Vagina (tissue), 2 donors: ENCODE data around the gene APCDD1L. TPM values are rescaled to one million over a fixed set of nuclear protein-coding genes. Genes with fewer than 3 reads are reported as not detected.

Source experiments
- DNase-seq, 2 donors: peaks; one replicate each; pipeline ENCODE4 v3.0.0-alpha.2; 2017; ENCODE audit errors: extremely low spot score in 2 of 2
- H3K27ac ChIP-seq: fragments of 200-600 bp; sonication (generic); one replicate; pipeline ENCODE4 v1.5.1; 2019
- H3K27me3 ChIP-seq: fragments of 200-600 bp; sonication (generic); one replicate; pipeline ENCODE4 v1.5.1; 2019
- H3K36me3 ChIP-seq, 2 donors: fragments of 200-600 bp; sonication (generic); one replicate each; pipeline ENCODE4 v1.5.1; 2017 to 2019
- H3K4me1 ChIP-seq: fragments of 200-600 bp; sonication (generic); one replicate; pipeline ENCODE4 v1.5.1; 2019
- H3K4me3 ChIP-seq, 2 donors: fragments of 200-600 bp; sonication (generic); 1 replicate in 1 of 2; 2 replicates in 1 of 2; pipeline ENCODE4 v1.5.1; 2016 to 2019
- H3K9me3 ChIP-seq: fragments of 200-600 bp; sonication (generic); one replicate; pipeline ENCODE4 v1.5.1; 2019
- POLR2A ChIP-seq, 2 donors: fragments of 450-650 bp; IDR thresholded peaks; one replicate each; pipeline ENCODE4 v1.6.1; 2017; ENCODE audit warnings: antibody characterized with exemption in 2 of 2, mild to moderate bottlenecking in 2 of 2, moderate library complexity in 2 of 2
- POLR2AphosphoS5 ChIP-seq, 2 donors: sonication (generic); formaldehyde crosslinking; IDR thresholded peaks; one replicate each; pipeline ENCODE4 v1.9.0; 2017; ENCODE audit warnings: antibody characterized with exemption in 2 of 2, mild to moderate bottlenecking in 2 of 2, low read depth in 1 of 2; ENCODE audit not compliant: insufficient read depth in 1 of 2
- intact Hi-C: fragments of 100-400 bp; cut with DNase I; formaldehyde crosslinking; loops from one replicate; pipeline ENCODE4 v1.15.1; 2023
- total RNA-seq: library from RNA; depleted of rRNA; stranded (reverse); fragments of >200 nt; gene quantifications from one replicate; pipeline ENCODE4 v1.2.3, GENCODE V29; 2016
- TF ChIP-seq, protein P1 (sequence below), 3 experiments: fragments of 450-650 bp in 2 of 3; fragments of 200-600 bp in 1 of 3; sonication (generic) in 1 of 3; IDR thresholded peaks; one replicate each; pipeline ENCODE4 v1.5.1; 2017 to 2019; ENCODE audit warnings: antibody characterized with exemption in 3 of 3, mild to moderate bottlenecking in 2 of 3, moderate library complexity in 2 of 3

The APCDD1L gene
- total RNA-seq, 1 donor from 2014 or later, result 0.98 TPM

DNA sequence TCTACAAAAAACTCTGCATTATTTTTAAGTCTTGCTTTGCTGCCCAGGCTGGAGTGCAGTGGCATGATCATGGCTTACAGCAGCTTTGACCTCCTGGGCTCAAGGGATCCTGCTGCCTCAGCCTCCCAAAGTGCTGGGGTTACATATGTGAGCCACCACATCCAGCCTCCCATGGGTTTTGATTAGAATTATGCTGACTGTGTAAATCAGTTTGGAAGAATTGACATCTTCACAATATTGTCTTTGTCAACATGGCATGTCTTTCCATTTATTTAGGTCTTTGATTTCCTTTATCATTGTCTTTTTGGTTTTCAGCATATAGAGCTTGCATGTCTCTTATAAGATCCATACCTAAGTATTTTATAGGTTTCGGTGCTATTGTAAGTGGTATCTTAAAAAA is 13.2 kb upstream of the APCDD1L start:
- intact Hi-C loops, result no loop called here
- TF ChIP-seq POLR2A (IDR thresholded peaks at IDR 0.05), result no peak
- no peak for TF ChIP-seq POLR2AphosphoS5 (IDR thresholded peaks at IDR 0.05; ENCODE audit: insufficient read depth in 1 of 2, low read depth in 1 of 2)
- TF ChIP-seq, protein P1, sequence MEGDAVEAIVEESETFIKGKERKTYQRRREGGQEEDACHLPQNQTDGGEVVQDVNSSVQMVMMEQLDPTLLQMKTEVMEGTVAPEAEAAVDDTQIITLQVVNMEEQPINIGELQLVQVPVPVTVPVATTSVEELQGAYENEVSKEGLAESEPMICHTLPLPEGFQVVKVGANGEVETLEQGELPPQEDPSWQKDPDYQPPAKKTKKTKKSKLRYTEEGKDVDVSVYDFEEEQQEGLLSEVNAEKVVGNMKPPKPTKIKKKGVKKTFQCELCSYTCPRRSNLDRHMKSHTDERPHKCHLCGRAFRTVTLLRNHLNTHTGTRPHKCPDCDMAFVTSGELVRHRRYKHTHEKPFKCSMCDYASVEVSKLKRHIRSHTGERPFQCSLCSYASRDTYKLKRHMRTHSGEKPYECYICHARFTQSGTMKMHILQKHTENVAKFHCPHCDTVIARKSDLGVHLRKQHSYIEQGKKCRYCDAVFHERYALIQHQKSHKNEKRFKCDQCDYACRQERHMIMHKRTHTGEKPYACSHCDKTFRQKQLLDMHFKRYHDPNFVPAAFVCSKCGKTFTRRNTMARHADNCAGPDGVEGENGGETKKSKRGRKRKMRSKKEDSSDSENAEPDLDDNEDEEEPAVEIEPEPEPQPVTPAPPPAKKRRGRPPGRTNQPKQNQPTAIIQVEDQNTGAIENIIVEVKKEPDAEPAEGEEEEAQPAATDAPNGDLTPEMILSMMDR (IDR thresholded peaks at IDR 0.05), result no peak
- Histone ChIP-seq H3K4me1 (no peaks in the 10 kb centered on the region), H3K27me3 (no peaks in the 10 kb centered on the region), H3K4me3 (no peak overlapping the region), H3K9me3 (peaks cover 23% of the 10 kb centered on the region), H3K27ac (no peak overlapping the region), H3K36me3 (no peaks in the 10 kb centered on the region)
- DNase-seq, result no peak

DNA sequence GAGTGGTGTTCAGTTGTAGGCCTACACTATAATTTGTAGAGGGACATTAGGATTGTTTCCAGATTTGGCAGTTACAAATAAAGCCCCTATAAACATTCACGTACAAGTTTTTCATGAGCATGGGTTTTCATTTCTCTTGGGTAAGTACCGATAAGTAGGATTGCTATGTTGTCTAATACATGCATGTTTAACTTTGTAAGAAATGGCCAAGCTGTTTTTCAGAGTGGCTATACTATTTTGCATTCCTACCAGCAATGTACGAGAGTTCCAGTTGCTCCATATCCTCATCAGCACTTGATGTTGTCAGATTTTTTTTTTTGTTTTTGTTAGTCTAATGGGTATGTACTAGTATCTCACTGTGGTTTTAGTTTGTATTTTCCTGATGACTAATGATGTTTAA is 11.2 kb upstream of the APCDD1L start:
- H3K27ac ChIP-seq, result no peak overlapping the region
- intact Hi-C loops, result no loop called here
- no peaks in the 10 kb centered on the region for H3K4me1 ChIP-seq
- no peaks in the 10 kb centered on the region for H3K36me3 ChIP-seq
- H3K27me3 ChIP-seq, result no peaks in the 10 kb centered on the region
- DNase-seq, result no peak
- TF ChIP-seq, protein P1 (IDR thresholded peaks at IDR 0.05), result no peak
- TF ChIP-seq POLR2AphosphoS5 (IDR thresholded peaks at IDR 0.05; ENCODE audit: insufficient read depth in 1 of 2, low read depth in 1 of 2) (no peak), POLR2A (IDR thresholded peaks at IDR 0.05) (no peak)
- no peak overlapping the region for H3K4me3 ChIP-seq
- peaks cover 11% of the 10 kb centered on the region for H3K9me3 ChIP-seq

DNA sequence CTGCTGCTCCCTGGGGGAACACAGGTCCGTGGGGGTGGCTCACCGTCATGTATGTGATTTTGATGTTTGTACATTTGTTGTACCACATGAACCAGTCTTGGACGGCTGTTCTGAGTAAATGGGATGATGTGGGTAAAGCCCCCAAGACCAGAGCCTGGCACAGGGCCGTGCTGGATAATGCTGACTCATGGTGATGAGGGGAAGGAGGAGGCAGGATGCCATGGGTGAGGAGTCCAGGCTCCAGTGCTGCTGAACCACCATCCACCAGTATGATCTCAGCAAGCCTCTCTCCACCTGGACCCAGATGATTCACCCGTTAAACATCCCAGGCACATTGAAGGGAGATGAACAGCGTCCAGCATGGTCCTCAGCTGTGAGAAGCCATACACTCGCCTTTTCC is 9.6 kb upstream of the APCDD1L start:
- TF ChIP-seq, protein P1 (IDR thresholded peaks at IDR 0.05), result no peak
- no peak overlapping the region for H3K4me3 ChIP-seq
- peaks cover 6% of the 10 kb centered on the region for H3K9me3 ChIP-seq
- no peaks in the 10 kb centered on the region for H3K36me3 ChIP-seq
- intact Hi-C loops, result no loop called here
- H3K27ac ChIP-seq, result no peak overlapping the region
- no peaks in the 10 kb centered on the region for H3K4me1 ChIP-seq
- no peak for DNase-seq
- no peaks in the 10 kb centered on the region for H3K27me3 ChIP-seq

DNA sequence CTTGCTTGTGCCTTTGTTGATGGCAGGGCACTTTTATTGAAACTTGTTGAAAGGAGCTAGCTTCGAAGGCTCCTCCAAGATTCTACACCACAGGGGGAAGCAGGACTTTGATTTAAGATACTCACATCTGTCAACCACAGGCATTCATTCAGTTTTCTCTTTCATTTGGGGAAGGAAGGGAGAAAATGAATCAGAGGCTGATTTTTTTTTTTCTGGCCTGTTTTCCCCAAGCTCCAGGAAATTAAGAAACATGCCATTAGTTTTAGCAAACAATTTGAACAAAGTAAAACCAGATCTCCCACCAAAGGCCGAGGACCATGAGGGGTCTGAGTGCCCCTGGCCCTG is 8.7 kb upstream of the APCDD1L start:
- Histone ChIP-seq H3K9me3 (peaks cover 6% of the 10 kb centered on the region), H3K27ac (no peak overlapping the region), H3K4me1 (no peaks in the 10 kb centered on the region), H3K36me3 (no peaks in the 10 kb centered on the region), H3K4me3 (no peak overlapping the region), H3K27me3 (no peaks in the 10 kb centered on the region)
- intact Hi-C loops, result no loop called here
- TF ChIP-seq, protein P1 (IDR thresholded peaks at IDR 0.05), result no peak
- TF ChIP-seq POLR2AphosphoS5 (IDR thresholded peaks at IDR 0.05; ENCODE audit: insufficient read depth in 1 of 2, low read depth in 1 of 2) (no peak), POLR2A (IDR thresholded peaks at IDR 0.05) (no peak)
- no peak for DNase-seq

DNA sequence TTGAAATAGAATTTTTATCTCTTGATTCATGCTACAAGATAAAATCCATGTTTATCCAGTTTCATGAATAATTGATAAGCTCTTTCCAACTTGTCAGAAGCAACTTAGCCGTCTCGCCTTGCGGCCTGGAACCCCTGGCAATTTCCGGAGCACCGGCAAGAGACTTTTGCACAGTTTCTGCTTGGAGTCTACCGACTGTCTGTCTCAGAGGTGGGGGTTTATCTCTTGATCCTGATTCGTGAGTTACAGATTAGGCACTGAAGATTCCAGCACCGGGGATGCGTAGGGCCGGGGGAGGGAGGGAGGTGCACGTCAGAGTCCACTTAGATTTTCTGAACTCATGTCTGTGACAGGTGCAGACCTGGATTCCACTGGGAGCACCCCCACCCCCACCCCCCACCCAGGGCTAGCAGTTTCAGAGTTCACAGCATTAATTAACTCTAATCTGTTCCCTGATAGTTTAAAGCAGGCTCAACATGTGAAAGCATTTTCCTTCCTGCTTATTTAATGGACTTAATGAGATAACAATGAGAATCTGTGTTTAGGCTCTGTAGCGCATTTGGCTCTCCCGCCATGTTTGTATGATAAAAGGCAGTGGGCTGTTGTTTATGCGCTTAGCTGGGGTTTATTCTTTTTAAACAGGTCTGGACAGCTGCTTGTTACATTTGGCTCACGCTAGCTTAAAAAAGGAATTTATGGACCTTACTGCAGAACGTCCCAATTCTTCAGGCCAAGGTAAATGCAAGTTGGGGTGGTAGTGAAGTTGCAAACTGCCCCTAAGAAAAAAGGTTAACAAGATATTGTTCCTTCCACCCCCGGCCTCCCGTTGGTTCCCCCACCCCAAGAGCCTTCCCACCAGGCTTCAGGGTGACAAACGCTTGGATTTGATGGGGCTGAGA is 8.1 kb upstream of the APCDD1L start:
- DNase-seq, result no peak

More for the DNA sequence above, 8.1 kb upstream of the APCDD1L start:
- H3K4me3 ChIP-seq, result no peak overlapping the region
- peaks cover 6% of the 10 kb centered on the region for H3K9me3 ChIP-seq
- intact Hi-C loops, result no loop called here
- no peaks in the 10 kb centered on the region for H3K27me3 ChIP-seq
- H3K4me1 ChIP-seq, result no peaks in the 10 kb centered on the region
- TF ChIP-seq, protein P1 (IDR thresholded peaks at IDR 0.05), result no peak
- TF ChIP-seq POLR2A (IDR thresholded peaks at IDR 0.05) (no peak), POLR2AphosphoS5 (IDR thresholded peaks at IDR 0.05; ENCODE audit: insufficient read depth in 1 of 2, low read depth in 1 of 2) (no peak)
- no peaks in the 10 kb centered on the region for H3K36me3 ChIP-seq
- H3K27ac ChIP-seq, result no peak overlapping the region
